GM18511 (cell line): ENCODE data around the gene TJP3.

ENCODE experiments used
- ATAC-seq: cut with Tn5 transposase; IDR thresholded peaks from one replicate; pipeline ENCODE4 v1.9.1; 2021; ENCODE audit warnings: mild to moderate bottlenecking, moderate library complexity; ENCODE audit not compliant: unreplicated experiment

The TJP3 gene

DNA sequence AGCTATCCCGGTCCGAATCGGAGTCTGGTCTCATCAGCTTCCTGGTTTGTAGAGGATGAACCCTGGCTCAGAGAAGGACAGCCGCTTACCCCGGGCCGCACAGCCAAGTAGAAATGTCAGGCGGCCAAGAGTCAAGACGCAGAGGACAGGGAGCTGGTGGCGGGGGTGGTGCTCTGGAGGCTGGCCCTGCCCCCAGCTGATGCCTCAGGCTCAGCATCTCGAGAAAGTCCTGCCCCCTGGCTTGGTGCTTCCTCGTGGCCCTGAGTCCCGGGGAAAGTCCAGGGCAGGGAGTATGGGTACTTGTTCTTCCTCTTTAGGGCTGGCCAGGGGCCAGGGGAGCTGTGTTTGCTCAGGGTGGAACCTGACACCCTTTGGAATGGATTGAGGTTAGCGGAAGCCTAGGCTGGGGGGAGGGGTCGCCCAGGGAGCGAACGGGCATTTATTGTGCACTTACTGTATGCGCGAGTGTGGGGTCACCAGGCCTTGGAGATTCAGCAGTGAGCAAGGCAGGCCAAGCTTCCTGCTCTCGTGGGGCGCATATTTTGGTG, 2.2 kb downstream of the TJP3 start:
- no peak for ATAC-seq

DNA sequence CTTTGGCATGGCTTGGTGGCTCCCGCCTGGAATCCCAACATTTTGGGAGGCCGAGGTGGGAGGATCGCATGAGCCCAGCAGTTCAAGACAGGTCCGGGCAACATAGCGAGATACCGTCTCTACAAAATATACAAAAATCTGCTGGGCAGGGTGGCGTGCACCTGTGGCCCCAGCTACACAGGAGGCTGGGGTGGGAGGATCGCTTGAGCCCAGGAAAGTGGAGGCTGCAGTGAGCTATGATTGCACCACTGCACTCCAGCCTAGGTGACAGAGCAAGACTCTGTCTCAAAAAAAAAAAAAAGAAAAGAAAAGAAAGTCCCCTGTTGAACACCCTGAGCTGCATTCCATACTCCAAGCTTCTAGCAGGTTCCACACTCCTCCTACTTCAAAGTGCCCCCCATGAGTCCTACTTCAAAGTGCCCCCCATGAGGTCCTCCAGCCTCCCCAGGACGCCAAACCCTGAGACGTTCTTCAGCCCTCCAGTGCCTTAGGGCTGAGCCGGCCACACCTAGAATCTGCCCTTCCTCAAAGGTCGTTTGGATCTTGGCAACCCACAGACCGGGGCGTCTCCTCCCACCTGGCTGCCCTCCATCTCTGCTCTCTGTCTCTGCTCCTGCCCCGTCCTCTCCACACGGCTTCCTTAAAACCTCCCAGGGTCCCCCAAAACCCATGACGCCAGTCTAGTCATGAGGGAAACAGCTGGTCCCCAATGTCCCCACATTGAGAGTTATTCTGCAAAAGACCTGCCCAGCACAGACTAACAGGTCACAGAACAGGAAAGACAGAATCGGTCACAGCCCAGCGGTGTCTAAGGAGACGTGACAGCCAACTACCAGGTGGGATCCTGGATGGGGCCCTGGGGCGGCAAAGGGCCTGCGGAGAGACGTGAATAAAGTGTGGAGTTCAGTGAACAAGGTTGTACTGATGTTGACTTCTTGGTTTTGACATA, 4.8 kb downstream of the TJP3 start:
- ATAC-seq, result no peak

DNA sequence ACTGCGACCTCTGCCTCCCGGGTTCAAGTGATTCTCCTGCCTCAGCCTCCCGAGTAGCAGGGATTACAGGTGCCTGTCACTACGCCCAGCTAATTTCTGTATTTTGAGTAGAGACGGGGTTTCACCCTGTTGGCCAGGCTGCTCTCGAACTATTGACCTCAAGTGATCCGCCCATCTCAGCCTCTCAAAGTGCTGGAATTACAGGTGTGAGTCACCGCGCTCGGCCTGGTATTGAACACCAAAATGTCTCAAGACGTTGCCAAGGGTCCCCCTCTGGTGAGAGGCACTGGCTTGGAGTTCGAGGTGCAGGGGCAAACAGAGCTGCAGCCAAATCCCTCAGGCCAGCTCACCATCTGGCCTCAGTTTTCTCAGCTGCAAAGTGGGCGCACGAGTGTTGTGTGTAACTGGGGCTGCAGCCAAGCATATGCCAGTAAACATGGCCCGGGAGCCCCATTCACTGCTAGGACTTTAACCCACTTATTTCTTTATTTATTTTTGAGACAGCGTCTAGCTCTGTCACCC, 8.0 kb downstream of the TJP3 start:
- ATAC-seq, result no peak

DNA sequence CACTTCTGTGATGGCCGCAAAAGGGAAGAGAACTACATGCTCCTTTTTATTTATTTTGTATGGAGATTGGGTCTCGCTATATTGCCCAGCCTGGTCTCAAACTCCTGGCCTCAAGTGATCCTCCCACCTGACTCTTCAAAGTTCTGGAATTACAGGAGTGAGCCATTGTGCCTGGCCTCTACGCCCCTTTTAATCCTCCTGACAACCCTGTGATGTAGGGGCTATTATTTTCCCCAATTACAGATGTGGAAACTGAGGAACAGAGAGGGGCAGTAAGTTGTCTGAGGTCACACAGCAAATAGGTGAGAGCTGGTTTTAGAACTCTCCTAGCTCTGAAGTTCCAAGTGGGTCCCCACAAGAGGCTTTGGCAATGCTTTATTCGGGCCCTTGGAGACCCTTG, 11.7 kb downstream of the TJP3 start:
- ATAC-seq, result no peak

DNA sequence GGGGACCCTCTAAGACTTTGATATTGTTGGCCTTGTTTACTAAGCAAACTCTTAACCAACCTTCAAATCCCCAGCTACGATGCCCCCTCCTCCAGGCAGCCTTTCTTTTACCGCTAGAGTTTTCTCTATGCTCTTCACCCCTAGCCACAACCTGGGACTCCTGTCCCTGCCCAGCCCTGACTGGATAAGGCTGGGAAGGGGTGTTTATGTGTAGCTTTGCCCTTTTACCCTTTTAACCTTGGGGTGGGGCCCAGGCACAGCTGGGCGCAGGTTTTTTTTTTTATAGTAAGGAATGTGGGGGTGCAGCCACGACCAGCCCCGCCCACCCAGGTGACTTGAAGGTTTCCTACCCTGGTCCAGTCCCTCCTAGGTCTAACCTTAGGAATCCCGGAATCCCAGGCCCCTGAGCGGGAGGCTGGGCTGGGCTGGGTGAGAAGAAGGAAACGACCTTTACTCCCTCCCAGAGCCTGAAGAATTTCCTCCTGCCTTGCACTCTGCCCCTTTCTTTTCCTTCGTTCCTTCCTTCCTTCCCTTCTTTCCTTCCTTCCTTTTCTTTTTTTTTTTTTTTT, 12.2 kb downstream of the TJP3 start:
- no peak for ATAC-seq

DNA sequence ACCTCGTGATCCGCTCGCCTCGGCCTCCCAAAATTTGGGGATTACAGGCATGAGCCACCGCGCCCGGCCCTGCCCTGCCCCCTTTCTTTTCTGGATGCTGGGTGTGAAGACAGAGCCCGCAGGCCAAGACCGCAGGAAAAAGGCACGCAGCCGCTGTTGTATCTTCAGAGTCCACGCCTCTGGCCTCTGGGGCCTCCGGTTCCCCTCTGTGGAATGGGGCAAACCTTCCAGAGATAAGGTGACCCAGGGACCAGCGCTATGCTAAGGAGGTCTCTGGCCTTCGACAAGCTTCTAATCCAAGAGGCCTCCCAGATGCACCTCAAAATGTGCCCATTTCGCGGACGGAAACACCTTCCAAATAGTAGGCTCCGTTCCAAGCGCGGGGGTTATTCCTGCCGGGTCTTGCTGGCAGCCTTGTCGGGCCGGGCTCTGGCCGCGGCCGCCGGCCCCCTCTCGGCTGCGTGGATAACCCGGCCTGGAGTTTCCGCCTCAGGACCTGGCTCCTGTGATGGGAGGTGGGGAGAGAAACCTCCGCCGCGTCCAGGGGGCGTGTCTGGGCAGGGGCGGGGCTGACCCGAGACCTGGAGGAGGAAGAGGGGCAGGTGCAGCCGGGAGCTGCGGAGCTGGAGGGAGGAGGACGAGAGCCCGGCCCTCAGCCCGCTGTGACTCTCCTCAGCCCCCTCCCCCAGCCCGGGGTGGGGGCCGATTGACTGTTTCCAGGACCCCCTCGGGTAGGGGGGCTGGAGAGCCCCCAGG, 13.1 kb downstream of the TJP3 start:
- no peak for ATAC-seq

DNA sequence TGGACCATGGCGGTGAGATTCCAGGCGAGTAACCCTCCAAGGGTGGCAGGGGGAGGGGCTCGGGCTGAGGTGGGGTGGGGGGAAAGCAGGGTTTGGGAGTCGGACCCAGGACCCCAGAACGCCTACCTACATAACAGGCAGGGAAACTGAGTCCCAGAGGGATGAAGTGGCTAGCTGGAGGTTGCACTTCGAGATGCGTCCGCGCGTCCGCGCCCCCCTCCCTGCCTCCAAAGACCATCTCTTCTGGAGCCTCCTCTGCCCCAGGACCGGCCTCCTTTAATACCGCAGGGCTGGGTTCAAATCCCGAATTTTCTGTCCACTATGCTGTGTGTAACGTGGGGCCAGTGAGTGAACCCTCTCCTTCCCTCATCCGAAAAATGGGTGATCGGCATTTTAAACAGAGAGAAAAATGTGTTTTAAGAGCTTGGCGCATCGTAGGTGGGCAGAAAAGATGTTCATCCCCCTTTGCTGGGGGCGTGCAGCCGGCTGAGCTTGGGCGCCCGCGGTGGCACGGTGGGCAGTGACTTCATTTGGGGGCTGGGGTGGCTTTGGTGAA, 13.8 kb downstream of the TJP3 start:
- no peak for ATAC-seq

DNA sequence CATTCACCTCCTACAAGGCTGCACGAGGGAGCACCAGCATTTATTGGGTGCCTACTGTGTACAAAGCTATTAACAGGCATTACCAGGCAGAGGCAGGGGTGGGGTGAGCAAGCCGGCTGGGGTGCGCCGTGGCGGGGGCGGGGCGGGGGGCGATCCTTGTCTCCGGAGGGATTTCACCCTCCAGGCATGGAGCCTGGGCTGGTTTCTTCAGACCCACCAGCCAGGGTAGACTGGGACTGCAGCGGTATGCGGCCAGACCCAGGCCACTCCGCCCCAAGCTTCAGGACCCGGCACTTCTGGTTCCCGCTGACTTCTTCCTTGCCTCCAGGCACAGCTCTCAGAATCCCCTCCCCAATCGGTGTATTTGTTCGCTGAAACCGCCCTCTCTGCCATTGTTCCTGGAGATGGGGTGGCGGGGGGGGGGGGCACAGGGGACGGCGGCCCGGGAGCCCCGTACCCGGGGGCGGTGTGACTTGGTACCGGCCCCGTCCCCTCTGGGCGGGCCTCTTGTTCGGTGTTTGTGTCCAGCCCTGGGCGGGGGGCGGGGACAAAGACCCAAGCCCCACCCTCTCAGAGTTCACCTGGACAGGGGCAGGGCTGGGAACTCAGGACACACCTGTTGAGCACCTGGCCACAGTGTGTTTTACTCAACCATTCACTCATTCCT, 14.4 kb downstream of the TJP3 start:
- no peak for ATAC-seq

DNA sequence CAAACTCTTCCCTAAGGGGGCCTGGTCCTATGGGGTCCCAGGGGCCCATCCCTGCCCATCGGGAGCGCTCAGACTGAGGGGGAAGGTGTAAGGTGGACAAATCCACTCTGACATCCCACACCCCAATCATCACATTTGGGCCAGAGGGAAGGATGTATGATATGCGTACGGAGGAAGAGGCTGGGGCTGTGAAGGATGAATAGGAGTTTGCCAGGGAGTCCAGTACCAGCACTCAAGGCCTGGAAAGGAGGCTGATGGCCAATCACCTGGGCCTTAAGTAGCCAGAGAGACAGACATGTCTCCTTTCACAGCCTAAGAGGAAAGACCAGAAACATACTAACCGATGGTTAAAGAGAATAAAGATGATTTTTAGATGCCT, 14.9 kb downstream of the TJP3 start:
- no peak for ATAC-seq

DNA sequence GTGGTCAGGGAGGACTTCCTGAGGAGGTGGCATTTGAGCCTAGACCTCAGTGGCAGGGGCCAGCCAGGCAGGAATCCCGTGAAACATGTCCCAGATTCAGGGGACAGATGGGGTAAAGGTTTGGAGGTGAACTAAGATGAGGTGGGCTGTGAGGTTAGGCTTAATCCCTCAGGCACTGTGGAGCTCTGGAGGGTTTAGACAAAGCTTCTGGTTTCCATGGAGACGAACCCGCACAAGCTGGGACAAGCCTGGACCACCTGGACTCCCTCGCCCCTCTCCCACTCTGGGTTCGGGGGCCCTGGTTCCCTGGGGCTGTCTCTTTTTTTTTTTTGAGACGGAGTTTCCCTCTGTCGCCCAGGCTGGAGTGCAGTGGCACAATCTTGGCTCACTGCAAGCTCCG, 15.7 kb downstream of the TJP3 start:
- no peak for ATAC-seq

DNA sequence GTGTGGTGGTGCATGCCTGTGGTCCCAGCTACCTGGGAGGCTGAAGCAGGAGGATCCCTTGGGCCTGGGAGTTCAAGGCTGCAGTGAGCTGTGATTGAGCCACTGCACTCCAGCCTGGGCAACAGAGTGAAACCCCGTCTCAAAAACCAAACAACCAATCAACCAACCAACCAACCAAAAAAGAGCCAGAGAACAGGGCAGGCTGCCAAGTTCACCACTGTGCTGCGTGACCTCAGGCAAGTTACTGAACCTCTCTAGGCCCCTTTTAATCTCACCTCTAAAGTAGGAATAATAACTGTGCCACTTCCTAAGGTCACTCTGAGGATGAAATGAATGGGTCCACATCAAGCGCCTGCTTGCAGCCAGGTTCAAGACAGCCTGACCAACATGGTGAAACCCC, 16.9 kb downstream of the TJP3 start:
- no peak for ATAC-seq

DNA sequence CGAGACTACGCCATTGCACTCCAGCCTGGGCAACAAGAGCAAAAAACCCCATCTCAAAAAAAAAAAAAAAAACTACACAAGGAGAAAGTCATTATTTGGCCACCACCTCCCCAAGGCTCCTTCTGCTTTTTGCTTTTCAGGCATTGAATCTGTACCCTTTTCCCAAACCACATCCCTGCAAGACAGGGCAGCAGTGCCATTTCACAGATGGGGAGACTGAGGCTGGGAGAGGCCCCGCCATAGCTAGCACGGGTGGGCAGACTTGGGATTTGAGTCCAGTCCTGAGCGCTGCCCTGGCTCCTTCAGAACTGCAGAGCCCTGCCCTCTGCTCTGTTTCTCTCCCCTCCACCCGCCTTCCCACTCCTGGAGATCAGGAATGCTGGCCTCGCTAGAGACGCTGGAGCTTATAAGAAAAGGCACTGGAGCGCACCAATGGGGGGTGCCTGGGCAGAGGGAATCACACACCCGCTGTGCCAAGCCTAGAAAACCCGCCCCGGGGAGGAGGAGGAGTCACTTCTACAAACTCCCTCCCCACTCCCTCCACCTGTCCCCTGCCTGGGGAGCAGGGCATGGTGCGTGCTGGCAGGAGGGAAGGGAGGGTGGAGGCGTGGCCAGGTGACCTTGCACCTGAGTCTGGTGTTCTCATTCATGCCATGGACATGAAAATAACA, 17.6 kb downstream of the TJP3 start:
- no peak for ATAC-seq

DNA sequence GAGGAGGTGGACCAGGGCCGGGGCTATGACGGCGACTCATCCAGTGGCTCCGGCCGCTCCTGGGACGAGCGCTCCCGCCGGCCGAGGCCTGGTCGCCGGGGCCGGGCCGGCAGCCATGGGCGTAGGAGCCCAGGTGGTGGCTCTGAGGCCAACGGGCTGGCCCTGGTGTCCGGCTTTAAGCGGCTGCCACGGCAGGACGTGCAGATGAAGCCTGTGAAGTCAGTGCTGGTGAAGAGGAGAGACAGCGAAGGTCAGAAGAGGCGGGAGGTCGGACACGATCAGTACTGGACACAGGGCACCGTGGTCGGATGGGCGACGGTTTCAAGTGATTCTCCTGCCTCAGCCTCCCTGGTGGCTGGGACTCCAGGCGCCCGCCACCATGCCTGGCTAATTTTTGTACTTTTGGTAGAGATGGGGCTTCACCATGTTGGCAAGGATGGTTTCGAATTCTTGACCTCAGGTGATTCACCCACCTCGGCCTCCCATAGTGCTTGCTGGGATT, 22.3 kb downstream of the TJP3 start:
- ATAC-seq, result no peak

DNA sequence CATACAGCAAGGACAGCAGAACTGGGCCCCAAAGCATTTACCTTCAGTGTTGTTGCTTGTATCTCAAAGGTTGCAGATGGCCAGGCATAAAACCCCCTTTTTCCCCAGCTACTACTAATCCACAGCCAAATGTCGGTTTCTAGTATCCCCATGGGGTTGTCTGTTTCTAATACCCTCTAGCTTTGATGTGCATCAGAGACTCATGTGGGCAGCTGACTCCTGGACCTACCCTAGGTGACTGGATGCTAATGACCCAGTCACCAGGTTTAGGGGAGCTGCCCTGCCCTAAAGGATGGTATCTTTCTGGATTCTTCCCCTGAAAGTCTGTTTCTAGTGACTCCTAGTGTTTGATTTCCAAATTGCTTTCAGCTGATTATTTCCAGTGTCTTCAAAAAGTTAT, 23.9 kb downstream of the TJP3 start:
- no peak for ATAC-seq

DNA sequence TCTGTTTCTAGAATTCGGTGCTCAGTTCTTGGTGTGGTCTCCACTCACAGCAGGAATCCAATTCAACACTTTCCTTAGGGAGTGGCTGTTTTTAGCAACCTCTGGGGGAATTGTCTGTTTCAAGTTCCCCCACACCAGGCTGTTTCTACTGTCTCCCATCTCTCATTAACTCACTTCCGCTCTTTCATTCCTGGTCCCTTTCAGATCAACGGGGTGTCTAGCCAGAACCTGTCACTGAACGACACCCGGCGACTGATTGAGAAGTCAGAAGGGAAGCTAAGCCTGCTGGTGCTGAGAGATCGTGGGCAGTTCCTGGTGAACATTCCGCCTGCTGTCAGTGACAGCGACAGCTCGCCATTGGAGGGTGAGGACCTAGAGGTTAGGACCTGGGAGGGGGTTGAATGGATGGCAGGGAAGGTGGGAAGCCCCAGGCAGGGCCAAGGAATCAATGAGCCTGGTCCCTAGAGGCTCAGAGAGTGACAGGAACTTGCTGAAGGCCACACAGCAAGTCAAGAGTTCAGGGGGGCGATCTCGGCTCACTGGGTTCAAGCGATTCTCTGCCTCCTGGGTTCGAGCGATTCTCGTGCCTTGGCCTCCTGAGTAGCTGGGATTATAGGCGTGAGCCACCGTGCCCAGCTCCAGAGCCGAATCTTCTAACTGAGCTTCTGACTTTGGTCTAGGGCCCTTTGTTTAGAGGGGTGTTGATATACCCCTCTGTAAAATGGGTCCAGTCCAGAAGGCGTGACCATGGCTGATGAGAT, 25.5 kb downstream of the TJP3 start:
- ATAC-seq, result no peak

DNA sequence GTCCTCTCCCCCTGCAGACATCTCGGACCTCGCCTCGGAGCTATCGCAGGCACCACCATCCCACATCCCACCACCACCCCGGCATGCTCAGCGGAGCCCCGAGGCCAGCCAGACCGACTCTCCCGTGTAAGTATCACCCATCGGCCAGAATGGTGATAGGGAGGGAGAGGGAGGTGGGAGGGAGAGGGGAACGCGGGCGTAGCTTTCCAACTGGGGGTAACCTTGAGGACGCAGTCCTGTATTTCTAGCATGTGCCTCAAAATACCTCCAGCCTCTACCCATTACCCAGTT, 26.1 kb downstream of the TJP3 start:
- no peak for ATAC-seq

DNA sequence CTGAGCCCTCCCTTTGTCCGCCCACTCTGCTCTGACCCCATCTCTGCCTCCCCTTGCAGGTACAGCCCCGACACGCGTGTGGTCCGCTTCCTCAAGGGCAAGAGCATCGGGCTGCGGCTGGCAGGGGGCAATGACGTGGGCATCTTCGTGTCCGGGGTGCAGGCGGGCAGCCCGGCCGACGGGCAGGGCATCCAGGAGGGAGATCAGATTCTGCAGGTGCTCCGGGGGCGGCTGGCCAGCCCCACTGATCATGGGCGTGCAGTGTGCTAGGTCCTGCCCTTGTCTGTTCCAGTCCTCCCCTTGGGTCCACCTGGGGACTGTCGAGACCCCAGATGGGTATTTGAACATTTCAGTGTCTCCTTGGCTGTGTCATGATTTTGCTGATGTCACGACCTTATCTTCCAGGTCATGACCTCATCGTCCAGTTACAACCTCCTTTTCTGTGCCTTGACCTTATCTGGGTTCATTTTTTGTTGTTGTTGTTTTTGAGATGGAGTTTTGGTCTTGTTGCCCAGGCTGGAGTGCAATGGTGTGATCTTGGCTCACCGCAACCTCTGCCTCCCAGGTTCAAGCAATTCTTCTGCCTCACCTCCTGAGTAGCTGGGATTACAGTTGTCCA, 28.0 kb downstream of the TJP3 start:
- no peak for ATAC-seq

DNA sequence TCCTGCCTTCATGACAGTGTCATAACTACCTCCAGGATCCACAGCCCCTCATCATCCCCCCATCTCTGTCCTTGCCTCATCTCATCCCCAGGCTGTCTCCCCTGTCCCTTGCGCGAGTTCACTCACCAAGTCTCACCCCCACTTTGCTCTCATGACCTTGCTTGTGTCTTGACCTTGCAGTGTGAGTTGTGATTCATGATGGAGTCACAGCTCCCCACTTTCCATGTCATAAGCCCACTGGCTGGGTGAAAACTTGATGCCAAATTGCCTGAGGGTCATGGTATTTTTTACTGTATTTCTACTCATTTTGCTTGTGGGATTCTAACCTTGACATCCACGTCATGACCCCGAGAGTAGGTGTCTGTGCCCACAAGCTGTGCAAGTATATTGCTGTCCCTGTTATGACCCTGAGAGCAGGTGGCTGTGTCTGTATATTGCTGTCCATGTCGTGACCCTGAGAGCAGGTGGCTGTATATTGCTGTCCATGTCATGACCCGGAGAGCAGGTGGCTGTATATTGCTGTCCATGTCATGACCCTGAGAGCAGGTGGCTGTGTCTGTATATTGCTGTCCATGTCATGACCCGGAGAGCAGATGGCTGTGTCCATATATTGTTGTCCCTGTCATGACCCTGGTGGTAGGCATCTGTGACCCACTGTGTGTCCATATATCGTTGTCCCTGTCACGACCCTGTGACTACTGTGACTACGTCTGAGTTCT, 29.5 kb downstream of the TJP3 start:
- no peak for ATAC-seq
